Kidney glomerular epithelial cell (primary cell): ENCODE data around the gene PCIF1.

Experiments used
- DNase-seq: peaks from one replicate; lab custom pipeline; 2025; lab: John Stamatoyannopoulos, UW

Gene PCIF1

GRCh38 chr20:45904583-45905504, 29.6 kb upstream of the PCIF1 start:
- DNase-seq: no peak

- no peak for DNase-seq
These were observed 28.9 kb upstream of the PCIF1 start for GRCh38 chr20:45905505-45906079.

GRCh38 chr20:45907219-45907948, 27.1 kb upstream of the PCIF1 start:
- DNase-seq: no peak

- no peak for DNase-seq
These were observed 26.4 kb upstream of the PCIF1 start for GRCh38 chr20:45908084-45908483.

- DNase-seq: no peak
These were observed 25.1 kb upstream of the PCIF1 start for GRCh38 chr20:45909336-45909808.

DNA sequence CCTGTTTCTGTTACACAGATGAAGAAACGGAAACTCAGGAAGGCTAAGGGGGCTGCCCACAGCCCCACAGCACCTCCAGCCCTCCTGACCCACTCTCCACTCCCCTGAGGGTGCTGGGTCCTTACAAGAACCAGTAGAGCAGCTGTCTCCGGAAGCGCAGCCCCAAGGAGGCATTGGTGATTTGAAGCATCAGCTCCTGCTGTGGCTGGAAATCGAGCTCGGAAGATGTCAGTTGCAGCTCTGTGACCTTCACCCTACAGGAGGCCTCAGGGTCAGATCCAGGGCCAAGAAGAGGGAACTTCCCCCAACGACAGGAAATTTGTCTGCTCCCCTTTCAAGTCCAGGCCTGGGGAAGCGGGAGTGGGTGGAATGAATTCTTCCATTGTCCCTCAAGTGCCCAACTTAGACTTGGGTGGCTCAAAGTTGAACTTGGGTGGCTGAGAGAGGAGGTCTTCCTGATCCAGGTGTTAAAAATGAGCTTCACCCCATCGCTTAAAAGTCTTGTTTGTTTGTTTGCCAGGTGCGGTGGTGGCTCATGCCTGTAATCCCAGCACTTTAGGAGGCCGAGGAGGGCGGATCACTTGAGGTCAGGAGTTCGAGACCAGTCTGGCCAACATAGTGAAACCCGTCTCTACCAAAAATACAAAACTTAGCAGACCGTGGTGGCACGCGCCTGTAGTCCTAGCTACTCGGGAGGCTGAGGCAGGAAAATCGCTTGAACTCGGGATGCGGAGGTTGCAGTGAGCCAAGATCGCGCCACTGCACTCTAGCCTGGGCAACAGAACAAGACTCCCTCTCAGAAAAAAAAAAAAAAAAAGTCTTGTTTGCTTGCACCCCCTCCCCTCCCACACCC, 24.4 kb upstream of the PCIF1 start:
- DNase-seq: no peak

GRCh38 chr20:45910670-45911485, 23.6 kb upstream of the PCIF1 start:
- peak; percentile 97 for DNase-seq

DNA sequence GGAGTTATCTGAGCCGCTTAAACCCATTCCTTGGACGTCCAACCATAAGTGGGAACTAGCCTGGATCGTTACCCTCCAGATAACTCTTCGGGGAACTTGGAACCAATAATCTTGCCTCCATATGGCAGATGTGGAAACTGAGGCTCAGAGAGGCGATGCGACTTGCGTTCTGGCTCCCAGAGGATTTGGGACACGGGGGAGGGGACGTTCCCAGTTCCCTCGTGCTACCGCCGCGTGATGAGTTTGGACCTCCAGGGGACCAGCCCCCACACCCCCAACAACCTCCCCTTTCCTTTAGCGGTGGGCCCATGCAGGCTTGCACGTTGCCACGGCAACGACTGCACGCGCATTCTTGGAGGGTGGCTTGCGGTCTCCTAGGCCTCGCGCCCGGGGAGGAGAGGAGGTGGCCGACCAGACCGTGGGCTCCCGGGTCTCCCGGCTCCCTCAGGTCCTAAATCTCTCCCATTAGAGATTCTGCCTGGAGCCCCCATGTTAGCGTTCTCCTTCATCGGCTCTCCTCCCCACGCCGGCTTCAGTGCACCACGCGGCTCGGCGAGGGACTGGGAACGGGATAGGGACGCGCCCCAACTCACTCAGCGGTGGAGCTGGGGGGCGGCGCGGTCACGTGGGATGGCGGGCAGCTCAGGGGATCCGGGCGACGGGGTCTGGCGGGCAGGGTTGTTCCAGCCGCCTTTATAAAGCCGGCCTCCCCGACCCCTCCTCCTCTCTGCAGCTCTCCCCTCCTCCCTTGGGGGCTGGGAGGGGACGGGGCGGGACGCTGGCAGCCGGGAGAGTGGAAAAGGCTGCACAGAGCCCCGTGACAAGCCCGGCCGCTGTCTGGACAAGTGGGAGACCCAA, 22.8 kb upstream of the PCIF1 start, which contains the start of gene PLTP:
PLTP (minus strand) TSS at position 670 of the 858 bp plus-strand sequence. CDS start 703 bp downstream, outside the sequence.
- peak; percentile 12 for DNase-seq

GRCh38 chr20:45912344-45912682, 22.2 kb upstream of the PCIF1 start:
- DNase-seq: no peak

DNA sequence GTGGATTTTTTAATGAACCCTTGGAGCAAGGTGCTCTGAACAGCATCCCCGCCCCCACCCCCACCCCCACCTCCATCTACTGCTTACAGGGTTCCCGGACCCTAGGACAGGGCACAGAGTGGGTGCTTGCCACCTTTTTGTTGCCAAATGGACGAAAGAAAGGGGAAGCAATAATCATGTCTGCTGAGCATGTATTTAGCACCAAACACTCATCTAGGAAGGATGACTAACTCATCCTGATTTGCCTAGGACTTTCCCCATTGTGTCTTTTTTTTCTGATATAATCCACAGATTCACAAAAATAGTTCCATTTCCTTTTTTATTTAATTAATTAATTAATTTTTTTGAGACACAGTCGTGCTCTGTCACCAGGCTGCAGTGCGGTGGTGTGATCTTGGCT, 21.4 kb upstream of the PCIF1 start:
- DNase-seq: no peak

DNA sequence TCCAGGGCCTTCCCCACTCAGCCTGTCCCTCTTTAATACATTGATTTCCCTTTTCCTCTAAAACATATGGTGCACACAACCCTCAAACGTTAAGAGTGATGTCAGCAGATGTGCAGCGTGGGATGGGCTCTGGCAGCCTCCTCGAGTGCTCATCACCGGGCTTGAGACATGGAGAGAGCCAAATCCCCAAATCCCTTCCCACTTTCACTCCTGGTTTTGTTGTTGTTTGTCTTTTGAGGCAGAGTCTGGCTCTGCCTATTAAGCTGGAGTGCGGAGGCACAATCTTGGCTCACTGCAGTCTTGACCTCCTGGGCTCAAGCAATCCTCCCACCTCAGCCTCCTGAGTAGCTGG, 16.7 kb upstream of the PCIF1 start:
- no peak for DNase-seq

DNA sequence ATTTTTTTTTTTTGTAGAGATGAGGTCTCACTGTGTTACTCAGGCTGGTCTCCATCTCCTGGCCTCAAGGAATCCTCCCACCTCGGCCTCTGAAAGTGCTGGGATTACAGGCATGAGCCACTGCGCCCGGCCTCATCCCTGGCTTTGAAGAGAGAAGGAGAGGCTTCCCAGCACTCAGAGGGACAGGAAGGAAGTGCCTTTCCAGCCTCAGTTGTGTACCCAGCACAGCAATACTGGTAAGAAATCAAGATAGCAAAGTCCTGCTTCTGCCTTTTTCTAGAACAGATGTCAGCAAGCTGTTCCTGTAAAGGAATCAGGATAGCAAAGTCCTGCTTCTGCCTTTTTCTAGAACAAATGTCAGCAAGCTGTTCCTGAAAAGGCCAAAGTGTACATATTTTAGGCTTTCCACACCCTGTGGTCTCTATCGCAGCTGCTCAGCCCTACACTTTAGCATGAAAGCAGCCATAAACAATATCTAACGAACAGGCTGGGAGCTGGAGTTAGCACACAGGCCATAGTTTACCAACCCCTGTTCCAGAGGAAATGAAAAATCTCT, 16.2 kb upstream of the PCIF1 start:
- DNase-seq: no peak

DNA sequence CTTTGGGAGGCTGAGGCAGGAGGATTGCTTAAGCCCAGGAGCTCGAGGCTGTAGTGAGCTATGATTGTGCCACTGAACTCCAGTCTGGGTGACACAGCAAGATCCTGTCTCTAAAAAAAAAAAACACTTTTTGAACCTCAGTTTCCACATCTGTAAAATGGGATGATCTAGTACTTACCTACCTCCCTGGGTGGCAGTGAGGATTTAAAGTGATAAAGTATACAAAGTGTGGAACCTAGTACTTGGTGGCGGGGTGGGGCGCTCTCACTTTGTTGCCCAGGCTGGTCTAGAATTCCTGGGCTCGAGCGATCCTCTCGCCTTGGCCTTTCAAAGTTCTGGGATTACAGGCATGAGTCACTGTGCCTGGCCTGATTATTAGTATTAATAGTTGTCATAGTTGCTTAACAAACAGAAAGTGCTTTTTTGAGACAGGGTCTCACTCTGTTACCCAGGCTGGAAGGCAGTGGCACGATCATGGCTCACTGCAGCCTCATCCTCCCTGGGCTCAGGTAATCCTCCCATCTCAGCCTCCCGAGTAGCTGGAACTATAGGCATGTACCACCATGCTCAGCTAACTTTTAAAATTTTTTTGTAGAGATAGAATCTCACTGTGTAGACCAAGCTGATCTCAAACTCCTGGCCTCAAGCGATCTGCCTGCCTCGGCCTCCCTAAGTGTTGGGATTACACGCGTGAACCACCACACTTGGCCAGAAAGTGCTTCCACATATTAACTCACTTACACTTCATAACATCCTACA, 15.5 kb upstream of the PCIF1 start:
- DNase-seq: no peak

DNA sequence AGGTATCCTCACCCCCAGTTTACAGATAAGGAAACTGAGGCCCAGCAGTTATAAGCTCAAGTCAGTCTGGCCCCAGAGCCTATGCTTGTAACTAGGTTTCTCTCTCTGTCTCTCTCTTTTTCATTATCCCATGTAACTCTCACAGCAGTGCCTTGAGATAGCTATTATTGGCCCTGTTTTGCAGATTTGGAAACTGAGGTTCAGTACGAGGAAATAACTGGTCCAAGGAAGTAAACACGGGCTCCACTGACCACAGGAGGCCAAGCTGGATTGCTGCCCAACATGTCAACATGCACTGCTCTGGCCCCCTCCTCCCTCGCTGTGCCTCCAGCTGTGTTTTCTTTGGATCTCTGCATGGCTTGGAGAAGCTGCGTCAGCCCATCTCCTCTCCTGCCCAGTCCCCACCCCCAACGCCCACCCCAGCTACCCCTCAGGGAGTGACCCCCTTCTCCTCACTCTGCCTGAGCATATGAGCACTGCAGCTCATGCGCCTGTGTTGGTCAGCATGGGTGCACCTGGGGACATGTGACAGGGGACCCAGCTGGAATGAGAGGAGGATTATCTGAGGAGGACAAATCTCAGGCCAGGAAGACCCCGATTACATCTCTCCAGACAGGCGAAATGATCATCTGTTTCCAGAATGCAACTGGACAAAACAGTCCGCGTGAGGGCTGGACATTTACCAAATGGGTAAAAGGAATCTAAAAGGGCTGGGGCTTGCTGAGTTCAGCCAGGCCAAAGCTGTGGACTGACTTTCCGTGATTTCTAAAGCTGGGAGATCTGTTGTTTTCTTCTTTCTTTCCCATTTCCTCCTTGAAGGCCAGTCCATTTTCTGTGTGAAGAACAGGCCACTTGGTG, 14.7 kb upstream of the PCIF1 start:
- no peak for DNase-seq

GRCh38 chr20:45920462-45921336, 13.8 kb upstream of the PCIF1 start:
- no peak for DNase-seq

GRCh38 chr20:45921337-45922189, 12.9 kb upstream of the PCIF1 start:
- DNase-seq: no peak
